Neural progenitor cell (in vitro differentiated cells): ENCODE results near the gene CDH23.

ENCODE experiments used
- CTCF ChIP-seq: fragments of 200-600 bp; sonication (generic); IDR thresholded peaks from 2 replicates; pipeline ENCODE4 v1.5.1; 2017; ENCODE audit warnings: antibody characterized with exemption, mild to moderate bottlenecking
- EZH2 ChIP-seq: fragments of 200-600 bp; sonication (generic); IDR thresholded peaks from 2 replicates; pipeline ENCODE4 v1.6.1; 2017; ENCODE audit warnings: antibody characterized with exemption, mild to moderate bottlenecking, moderate library complexity

GRCh38 chr10:71771821-71772617 is 375.3 kb downstream of the CDH23 start:
- TF ChIP-seq CTCF = no peak
- no peak for TF ChIP-seq EZH2
